HG02840 (cell line): ENCODE measurements around the gene RMND5B.

Source experiments
- ATAC-seq: cut with Tn5 transposase; IDR thresholded peaks from one replicate; pipeline ENCODE4 v1.9.1; 2021; ENCODE audit warnings: mild to moderate bottlenecking, moderate library complexity, moderate number of reproducible peaks; ENCODE audit not compliant: unreplicated experiment, low FRiP score

The RMND5B gene

GRCh38 chr5:178113141-178113787 is 17.6 kb upstream of the RMND5B start, which contains the start of gene N4BP3:
Gene N4BP3 (plus strand): TSS chr5:178113532. CDS start chr5:178119584, 6,052 bp downstream.
- peak; percentile 53 for ATAC-seq

GRCh38 chr5:178113841-178114324 is 16.9 kb upstream of the RMND5B start:
- ATAC-seq = peak; percentile 12

- ATAC-seq = peak; percentile 1
Measured at GRCh38 chr5:178114325-178115135, 16.3 kb upstream of the RMND5B start.

DNA sequence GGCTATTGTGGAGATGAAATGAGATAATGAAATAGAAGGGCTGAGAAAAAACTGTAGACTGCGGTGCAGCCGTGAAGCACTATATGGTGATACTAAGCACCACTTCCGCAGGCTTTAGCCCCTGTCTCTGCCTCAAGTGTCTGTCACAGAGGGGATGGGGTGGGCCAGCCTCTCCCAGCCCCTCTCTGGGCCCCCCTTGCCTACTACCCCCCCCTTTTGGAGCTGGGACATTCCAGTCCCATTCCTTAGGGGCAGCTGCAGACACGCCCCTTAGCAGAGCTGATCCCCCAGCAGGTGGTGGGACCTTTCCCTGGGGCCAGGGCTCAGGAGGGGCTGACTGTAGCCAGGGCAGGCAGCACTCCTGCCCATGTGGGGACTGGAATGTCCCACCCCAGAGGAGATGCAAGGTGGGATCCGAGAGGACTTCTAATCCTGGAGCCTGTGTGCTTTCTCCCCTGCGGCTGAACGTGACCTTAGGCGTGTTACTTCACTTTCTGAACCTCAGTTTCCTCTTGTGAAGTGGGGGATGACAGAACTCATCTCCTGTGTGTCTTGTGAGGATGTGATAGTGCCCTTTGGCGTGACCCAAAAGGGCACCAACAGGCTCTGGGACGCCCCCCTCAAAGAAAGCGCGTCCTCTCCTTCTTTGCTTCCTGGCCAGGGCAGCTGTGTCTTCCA is 15.5 kb upstream of the RMND5B start:
- no peak for ATAC-seq

DNA sequence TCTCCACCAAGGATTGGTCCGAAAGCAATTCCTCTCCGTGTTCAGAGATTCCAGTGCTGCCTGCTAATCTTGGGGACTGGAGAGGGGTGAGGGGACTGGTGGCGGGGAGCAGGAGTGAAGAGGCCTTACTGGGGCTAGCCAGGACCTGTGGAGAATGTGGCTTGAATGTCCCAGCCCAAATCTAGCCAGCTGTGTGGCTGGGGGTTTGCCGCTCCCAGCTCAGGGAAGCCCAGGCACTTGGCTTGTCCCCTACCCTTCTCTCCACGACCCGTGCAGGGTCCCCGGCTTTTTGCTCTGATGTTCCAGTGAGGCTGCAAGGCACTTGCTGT is 15.0 kb upstream of the RMND5B start:
- no peak for ATAC-seq

DNA sequence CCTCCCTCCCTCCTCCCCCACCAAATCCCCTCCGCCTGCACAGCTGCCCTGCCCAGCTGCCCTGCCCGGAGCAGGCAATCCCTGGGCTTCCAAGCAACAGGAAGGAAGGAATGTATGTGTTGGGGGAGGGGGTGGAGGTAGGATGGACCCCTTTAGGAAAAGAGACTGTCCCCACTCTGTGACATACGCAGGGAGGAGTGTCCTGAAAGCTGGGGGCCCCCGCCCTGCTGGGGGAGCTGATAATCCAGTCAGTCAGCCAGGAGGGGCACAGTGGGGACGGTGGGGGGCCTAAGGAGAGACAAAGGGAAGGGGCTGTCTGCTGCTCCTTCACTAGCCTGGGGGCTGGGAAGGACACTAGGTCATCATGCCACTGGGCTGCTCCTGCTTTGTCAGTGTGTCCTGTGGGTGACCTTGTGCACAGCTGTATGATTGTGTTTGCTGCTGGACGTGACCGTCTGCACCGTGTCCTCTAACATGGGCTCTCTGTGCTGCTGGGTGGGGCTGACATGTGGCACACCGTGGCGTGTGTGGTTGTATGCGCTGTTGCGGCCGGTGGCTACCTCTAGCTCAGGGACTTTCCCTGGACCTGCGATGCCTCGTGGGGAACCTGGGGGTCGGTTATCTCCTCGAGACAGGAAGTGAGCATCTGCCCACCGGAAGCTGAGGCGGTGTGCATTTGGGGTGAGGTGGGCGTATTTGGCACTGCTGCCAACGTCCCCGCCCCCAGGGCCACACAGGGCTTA is 14.5 kb upstream of the RMND5B start:
- no peak for ATAC-seq

DNA sequence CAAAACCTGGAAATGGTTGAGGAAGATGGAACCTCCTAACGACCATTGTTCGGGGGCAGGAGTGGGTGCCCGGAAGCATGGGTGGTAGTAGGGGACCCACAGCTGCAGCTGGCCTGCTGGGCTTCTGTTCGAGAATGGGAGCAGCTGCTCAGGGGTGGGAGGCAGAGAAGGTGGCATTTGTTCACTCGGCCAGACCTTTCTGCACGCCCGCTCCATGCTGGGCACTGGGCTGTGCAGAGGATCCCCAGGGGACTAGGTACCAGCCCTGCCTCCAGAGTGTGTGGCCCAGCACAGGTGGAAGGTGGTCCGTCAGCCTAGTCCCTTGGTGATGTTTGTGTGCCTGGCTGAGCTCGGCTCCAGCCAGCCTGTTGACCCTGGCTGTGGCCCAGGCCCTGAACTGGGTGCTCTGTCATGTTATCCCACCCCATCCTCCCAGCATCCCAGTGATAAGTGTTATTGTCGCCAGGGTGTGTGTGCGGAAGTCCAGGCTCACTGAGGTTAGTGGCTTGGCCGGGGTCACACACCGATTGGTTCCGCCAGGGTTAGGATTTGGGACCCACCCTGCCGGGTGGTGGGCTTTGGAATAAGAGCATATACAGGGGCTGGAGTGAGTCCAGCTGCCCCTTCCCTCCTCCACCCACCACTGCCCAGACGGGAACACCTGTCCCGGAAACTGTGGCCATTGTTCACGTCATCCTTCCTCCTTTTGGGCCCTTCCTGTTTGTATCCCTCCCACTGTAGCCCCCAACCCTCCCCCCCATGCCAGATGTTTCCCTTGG is 12.7 kb upstream of the RMND5B start:
- ATAC-seq = no peak

DNA sequence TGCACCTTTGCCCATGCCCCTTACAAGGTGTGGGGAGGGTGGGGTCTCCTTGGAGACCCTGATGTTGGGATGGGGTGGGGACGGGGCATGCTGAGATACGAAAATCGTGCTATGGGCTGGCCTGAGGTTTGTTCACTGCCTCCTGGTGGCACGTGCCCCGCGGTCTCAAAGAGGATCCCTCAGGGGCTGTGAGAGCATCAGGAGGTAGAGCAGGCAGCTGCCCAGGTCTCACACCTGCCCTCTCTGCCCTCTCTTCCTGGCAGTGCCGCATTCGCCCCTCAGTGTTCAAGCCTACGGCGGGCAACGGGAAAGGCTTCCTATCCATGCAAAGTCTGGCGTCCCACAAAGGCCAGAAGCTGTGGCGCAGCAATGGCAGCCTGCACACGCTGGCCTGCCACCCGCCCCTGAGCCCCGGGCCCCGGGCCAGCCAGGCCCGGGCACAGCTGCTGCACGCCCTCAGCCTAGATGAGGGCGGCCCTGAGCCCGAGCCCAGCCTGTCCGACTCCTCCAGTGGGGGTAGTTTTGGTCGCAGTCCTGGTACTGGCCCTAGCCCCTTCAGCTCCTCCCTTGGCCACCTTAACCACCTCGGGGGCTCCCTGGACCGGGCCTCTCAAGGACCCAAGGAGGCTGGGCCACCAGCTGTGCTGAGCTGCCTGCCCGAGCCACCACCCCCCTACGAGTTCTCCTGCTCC is 10.8 kb upstream of the RMND5B start:
- no peak for ATAC-seq

DNA sequence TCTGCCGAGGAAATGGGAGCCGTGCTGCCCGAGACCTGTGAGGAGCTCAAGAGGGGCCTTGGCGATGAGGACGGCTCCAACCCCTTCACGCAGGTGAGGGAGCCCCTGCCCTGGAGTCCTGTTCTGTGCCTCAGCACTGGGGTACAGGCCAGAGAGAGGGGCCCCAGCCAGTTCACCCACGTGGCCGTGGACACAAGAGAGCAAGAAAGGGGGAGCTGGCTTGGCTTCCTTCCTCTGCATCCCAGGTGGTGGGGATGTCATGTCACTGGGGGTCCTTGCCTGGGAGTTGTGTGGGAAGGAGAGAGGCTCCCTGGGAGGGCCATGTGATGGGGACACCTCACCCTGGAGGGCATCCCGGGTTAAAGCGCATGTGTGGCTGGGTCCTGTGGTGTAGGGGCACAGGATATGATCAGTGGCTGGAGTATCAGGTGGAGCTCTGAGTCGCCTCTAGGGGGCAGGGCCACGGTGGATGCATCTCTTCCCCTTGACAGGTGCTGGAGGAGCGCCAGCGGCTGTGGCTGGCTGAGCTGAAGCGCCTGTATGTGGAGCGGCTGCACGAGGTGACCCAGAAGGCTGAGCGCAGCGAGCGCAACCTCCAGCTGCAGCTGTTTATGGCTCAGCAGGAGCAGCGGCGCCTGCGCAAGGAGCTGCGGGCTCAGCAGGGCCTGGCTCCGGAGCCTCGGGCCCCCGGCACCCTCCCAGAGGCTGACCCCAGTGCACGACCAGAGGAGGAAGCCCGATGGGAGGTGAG is 10.0 kb upstream of the RMND5B start:
- peak; percentile 86 for ATAC-seq

DNA sequence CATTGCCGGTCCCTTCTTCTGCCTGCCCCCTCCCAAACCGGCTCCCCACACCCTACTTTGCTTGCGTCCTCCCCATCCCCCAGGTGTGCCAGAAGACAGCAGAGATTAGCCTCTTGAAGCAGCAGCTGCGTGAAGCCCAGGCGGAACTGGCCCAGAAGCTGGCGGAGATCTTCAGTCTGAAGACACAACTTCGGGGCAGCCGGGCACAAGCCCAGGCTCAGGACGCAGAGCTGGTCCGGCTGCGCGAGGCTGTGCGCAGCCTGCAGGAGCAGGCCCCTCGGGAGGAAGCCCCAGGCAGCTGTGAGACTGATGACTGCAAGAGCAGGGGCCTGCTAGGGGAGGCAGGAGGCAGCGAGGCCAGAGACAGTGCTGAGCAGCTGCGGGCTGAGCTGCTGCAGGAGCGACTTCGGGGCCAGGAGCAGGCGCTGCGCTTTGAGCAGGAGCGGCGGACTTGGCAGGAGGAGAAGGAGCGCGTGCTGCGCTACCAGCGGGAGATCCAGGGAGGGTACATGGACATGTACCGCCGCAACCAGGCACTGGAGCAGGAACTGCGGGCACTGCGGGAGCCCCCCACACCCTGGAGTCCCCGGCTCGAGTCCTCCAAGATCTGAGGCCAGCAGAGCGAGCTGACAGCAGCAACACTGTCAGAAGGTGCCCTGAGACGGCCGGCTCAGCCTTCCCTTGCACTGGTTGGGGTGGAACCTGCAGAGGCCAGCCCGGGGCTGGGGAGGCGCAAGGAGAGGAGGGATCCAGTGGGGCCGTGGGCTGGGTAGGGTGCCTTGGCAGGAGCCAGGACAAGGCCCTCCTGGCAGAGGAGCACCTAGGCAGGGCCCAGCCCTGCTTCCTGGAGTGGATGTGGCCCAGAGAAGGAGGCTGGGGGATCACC is 9.2 kb upstream of the RMND5B start:
- no peak for ATAC-seq

DNA sequence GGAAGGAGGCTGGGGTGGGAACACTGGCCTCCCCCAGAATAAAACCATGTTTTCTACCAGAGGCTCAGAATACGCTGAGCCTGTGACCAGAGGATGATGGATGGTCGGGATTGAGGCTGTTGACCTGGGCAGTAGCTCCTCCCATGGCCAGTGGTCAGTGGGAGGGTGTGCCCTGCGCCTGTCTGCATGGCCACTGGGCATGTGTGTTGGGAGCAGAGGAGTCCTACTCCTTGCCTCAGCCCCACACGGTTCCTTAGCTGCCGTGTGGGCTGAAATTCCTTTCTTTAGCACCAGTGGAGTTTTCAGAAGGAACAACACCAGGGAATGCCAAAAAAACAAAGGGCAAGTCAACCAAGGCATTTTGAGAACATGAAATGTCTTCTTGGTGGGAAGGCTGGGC is 8.5 kb upstream of the RMND5B start:
- no peak for ATAC-seq

DNA sequence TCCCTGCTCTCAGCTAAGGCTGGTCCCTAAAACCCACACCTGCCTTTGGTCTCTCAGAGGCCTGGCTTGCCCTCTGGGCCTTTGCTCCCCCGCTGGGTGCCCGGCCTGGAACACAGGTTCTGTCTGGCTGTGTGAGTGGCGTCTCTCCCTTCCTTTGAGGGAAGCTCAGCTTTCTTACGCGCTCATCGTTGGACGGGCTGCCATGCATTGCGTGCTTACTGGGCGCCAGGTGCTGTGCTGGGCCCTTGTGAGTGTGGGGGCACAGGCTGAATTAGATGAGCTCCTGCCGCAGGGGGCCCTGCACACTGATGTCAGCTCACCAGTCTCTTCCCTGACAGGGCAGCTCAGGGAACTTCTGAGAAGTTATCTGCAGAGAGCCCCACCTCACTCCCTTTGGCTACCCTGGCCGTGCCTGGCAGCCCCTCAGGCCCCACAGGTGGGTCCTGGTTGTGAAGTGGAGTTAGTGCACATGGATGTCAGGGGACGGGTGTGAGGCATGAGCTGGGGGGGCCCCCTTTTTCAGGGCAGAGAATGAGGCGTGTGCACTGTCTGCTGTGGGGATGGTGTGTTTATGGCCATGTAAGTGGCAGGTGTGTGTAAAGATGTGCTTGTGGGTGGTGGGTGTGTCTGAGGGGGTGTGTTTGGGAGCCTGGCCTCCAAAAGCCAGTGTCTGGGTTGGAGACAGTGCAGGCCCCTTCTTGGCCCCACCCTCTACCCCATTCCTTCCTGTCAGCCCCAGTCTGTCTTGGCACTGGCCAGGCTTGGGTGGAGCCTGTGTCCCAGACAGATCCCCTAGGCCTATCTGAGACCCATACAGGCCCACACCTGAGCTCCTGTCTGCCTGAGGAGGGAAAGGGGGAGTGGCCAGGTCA is 7.5 kb upstream of the RMND5B start:
- no peak for ATAC-seq

DNA sequence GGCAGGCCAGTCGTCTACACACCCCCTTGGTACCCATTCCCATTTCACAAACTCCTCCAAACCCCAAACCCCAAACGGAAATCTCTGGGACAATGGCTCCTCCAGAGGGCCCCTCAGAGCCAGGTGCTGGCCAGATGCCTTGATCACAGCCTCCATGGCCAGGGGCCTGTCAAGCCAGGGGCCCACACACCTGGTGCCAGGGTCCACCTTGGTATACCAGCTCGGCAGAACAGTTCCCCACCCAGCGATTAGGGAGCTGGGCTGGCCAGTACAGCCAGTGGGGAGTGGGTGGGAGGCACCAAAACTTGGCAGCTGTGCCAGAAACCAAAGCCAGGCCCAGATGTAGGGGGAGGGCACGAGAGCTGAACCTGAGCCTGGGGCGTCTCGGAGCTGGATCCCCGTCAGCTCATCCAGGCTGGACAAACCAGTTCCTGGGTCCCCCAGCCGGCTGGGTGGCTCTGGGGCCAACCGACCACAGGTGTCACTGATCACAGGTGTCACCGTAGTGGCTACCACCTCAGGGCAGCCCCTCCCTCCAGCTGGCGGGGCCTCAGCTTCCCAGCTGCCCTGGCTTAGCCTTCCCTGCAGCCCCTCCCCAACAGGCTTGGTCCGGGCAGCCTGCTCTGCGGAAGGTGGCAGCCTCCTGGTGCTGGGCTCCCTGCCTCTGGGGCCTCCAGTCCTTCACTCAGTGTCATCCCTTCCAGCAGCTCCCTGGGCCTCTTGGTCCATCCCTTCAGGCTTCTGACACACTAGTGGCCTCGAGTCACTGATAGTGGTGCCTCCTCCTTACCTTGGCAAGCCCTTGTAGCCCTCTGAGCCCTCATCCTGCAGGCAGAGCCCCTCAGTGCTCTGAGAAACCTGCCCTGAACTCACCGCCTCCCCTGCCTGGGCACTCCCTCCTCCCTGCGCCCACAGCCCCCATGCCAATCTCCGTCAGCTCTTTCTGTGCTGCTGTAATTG is 6.6 kb upstream of the RMND5B start:
- ATAC-seq = no peak

GRCh38 chr5:178125253-178125906 is 5.4 kb upstream of the RMND5B start:
- ATAC-seq = no peak

DNA sequence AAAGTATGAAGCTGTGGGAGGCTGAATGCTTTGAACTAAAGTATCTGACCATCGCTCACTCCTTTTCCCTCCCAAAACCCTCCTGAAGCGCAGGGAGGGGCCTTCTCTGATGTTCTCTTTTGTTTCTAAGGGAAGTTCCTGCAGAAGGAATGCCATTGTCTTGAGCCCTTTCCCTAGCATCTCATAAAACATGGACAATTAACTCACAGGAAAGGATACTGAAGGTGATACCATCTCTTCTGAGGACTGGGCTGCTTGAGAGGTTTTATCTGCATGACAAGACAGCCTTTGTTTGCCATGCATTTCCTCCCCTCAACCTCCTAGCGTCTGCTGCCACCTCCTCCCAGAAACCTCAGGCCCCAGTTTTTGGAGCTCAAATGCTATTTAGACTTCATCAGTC is 4.3 kb upstream of the RMND5B start:
- ATAC-seq = no peak
